Neural progenitor cell (in vitro differentiated cells): ENCODE results near the gene SCG2.

Source experiments
- EZH2 ChIP-seq: fragments of 200-600 bp; sonication (generic); IDR thresholded peaks from 2 replicates; pipeline ENCODE4 v1.6.1; 2017; ENCODE audit warnings: antibody characterized with exemption, mild to moderate bottlenecking, moderate library complexity
- EZH2phosphoT487 ChIP-seq: fragments of 200-600 bp; sonication (generic); IDR thresholded peaks from 2 replicates; pipeline ENCODE4 v1.6.1; 2017; ENCODE audit warnings: antibody characterized with exemption
- TF ChIP-seq, protein P1 (sequence below): fragments of 200-600 bp; sonication (generic); IDR thresholded peaks from 2 replicates; pipeline ENCODE4 v1.5.1; 2017; ENCODE audit warnings: antibody characterized with exemption, mild to moderate bottlenecking

DNA sequence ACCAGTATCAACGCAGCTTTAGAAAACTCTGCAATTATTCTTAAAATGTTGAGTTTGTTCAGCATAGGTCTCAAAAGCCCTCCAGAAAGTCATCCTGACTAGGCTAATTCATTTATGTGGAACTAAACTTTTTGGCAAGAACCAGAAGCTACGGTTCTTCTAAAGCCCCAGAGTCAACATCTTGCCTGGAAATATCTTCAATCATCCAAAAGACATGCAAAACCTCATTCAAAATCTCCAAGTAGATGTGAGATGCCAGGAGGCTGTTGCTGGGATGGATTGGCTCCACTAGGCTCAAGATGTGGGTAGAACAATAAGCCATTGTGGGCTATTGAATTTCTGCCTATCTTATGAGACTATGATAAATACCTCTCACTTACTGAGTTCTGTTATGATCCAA lies 2.1 kb upstream of the SCG2 start:
- TF ChIP-seq, protein P1, sequence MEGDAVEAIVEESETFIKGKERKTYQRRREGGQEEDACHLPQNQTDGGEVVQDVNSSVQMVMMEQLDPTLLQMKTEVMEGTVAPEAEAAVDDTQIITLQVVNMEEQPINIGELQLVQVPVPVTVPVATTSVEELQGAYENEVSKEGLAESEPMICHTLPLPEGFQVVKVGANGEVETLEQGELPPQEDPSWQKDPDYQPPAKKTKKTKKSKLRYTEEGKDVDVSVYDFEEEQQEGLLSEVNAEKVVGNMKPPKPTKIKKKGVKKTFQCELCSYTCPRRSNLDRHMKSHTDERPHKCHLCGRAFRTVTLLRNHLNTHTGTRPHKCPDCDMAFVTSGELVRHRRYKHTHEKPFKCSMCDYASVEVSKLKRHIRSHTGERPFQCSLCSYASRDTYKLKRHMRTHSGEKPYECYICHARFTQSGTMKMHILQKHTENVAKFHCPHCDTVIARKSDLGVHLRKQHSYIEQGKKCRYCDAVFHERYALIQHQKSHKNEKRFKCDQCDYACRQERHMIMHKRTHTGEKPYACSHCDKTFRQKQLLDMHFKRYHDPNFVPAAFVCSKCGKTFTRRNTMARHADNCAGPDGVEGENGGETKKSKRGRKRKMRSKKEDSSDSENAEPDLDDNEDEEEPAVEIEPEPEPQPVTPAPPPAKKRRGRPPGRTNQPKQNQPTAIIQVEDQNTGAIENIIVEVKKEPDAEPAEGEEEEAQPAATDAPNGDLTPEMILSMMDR, result no peak
- TF ChIP-seq EZH2phosphoT487 (no peak), EZH2 (no peak)
